Measurements from ENCODE around the gene CDIPT.

GRCh38 chr16:29843931-29844330 lies 19.1 kb downstream of the CDIPT start:
- TF ChIP-seq CTCF (IDR thresholded peaks at IDR 0.05 in 2 of 3, conservative IDR thresholded peaks at IDR 0.05 in 1 of 3; ENCODE audit: borderline replicate concordance in 1 of 3, insufficient read depth in 1 of 3, low read depth in 2 of 3, low read length in 2 of 3) (no peak), REST (IDR thresholded peaks at IDR 0.05; ENCODE audit: low read depth) (no peak), ATF3 (IDR thresholded peaks at IDR 0.05) (no peak), POLR2AphosphoS5 (IDR thresholded peaks at IDR 0.05; ENCODE audit: low read depth, low read length) (no peak), ZNF274 (IDR thresholded peaks at IDR 0.05; ENCODE audit: low read depth, low read length) (no peak), EZH2 (IDR thresholded peaks at IDR 0.05) (no peak), EGR1 (IDR thresholded peaks at IDR 0.05; ENCODE audit: low read depth) (no peak), POLR2A (IDR thresholded peaks at IDR 0.05; ENCODE audit: borderline replicate concordance, extremely low read depth, insufficient read depth, insufficient read length) (no peak), RAD21 (IDR thresholded peaks at IDR 0.05; ENCODE audit: low read depth) (no peak), FOSL1 (IDR thresholded peaks at IDR 0.05; ENCODE audit: low read depth) (no peak), ZFX (IDR thresholded peaks at IDR 0.05) (no peak), TCF7L2 (IDR thresholded peaks at IDR 0.05; ENCODE audit: borderline replicate concordance, extremely low read depth, insufficient read depth, insufficient read length) (no peak), CEBPB (IDR thresholded peaks at IDR 0.05; ENCODE audit: low read depth) (no peak)

Measured in HCT116 (cell line).